Vagina (tissue), 2 donors: Measurements from ENCODE around the gene UBE3D.

Experiments used
- CTCF ChIP-seq, 3 experiments: fragments of 450-650 bp in 2 of 3; fragments of 200-600 bp in 1 of 3; sonication (generic) in 1 of 3; IDR thresholded peaks; one replicate each; pipeline ENCODE4 v1.5.1; 2017 to 2019; ENCODE audit warnings: antibody characterized with exemption in 3 of 3, mild to moderate bottlenecking in 2 of 3, moderate library complexity in 2 of 3
- POLR2A ChIP-seq, 2 donors: fragments of 450-650 bp; IDR thresholded peaks; one replicate each; pipeline ENCODE4 v1.6.1; 2017; ENCODE audit warnings: antibody characterized with exemption in 2 of 2, mild to moderate bottlenecking in 2 of 2, moderate library complexity in 2 of 2

GRCh38 chr6:82861121-82861520 is 204.5 kb downstream of the UBE3D start:
- TF ChIP-seq CTCF (IDR thresholded peaks at IDR 0.05) (no peak), POLR2A (IDR thresholded peaks at IDR 0.05) (no peak)
